PC-9 (cell line): ENCODE data around the gene MAFF.

Source experiments
- EZH2 ChIP-seq: fragments of 200-600 bp; sonication (generic); IDR thresholded peaks from 2 replicates; pipeline ENCODE4 v1.8.0; 2017; ENCODE audit warnings: antibody characterized with exemption, low read depth
- TF ChIP-seq, protein P1 (sequence below): fragments of 200-600 bp; sonication (generic); conservative IDR thresholded peaks from 2 replicates; pipeline ENCODE4 v1.6.1; 2017; ENCODE audit warnings: mixed run types, antibody characterized with exemption, mild to moderate bottlenecking, moderate library complexity

DNA sequence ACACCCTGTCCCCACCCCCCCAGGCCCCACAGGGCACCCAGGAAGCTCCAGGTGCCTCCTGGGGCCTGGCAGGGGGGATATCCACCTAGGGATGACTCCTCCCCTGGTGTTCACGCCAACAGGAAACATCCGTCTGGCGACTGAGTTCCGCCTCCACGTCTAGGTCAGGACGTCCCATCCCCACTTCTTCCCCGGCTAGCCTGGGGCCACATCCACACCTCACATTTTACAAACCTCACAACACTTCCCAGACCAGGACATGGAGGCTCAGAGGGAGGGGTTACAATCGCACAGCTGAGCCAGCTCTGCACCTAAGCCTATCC, 21.0 kb downstream of the MAFF start:
- TF ChIP-seq, protein P1, sequence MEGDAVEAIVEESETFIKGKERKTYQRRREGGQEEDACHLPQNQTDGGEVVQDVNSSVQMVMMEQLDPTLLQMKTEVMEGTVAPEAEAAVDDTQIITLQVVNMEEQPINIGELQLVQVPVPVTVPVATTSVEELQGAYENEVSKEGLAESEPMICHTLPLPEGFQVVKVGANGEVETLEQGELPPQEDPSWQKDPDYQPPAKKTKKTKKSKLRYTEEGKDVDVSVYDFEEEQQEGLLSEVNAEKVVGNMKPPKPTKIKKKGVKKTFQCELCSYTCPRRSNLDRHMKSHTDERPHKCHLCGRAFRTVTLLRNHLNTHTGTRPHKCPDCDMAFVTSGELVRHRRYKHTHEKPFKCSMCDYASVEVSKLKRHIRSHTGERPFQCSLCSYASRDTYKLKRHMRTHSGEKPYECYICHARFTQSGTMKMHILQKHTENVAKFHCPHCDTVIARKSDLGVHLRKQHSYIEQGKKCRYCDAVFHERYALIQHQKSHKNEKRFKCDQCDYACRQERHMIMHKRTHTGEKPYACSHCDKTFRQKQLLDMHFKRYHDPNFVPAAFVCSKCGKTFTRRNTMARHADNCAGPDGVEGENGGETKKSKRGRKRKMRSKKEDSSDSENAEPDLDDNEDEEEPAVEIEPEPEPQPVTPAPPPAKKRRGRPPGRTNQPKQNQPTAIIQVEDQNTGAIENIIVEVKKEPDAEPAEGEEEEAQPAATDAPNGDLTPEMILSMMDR = no peak
- no peak for TF ChIP-seq EZH2
